ENCODE measurements around the gene PPM1H. TPM values are rescaled to one million over a fixed set of nuclear protein-coding genes. Genes with fewer than 3 reads are reported as not detected.

Gene PPM1H
- total and polyA plus RNA-seq, 4 donors, result 2.3 to 7.2 (median 4.1) TPM

- WGBS, result 65% methylated on average over 4 of the region's 4 CpGs
- no peak for TF ChIP-seq RAD21 (IDR thresholded peaks at IDR 0.05)
- no peak for TF ChIP-seq TAF1 (conservative IDR thresholded peaks at IDR 0.05)
- TF ChIP-seq NR2F2 (IDR thresholded peaks at IDR 0.05), result no peak
- no peak for TF ChIP-seq FOXA2 (IDR thresholded peaks at IDR 0.05)
- TF ChIP-seq FOXA1 (IDR thresholded peaks at IDR 0.05), result no peak
- TF ChIP-seq, protein P1, sequence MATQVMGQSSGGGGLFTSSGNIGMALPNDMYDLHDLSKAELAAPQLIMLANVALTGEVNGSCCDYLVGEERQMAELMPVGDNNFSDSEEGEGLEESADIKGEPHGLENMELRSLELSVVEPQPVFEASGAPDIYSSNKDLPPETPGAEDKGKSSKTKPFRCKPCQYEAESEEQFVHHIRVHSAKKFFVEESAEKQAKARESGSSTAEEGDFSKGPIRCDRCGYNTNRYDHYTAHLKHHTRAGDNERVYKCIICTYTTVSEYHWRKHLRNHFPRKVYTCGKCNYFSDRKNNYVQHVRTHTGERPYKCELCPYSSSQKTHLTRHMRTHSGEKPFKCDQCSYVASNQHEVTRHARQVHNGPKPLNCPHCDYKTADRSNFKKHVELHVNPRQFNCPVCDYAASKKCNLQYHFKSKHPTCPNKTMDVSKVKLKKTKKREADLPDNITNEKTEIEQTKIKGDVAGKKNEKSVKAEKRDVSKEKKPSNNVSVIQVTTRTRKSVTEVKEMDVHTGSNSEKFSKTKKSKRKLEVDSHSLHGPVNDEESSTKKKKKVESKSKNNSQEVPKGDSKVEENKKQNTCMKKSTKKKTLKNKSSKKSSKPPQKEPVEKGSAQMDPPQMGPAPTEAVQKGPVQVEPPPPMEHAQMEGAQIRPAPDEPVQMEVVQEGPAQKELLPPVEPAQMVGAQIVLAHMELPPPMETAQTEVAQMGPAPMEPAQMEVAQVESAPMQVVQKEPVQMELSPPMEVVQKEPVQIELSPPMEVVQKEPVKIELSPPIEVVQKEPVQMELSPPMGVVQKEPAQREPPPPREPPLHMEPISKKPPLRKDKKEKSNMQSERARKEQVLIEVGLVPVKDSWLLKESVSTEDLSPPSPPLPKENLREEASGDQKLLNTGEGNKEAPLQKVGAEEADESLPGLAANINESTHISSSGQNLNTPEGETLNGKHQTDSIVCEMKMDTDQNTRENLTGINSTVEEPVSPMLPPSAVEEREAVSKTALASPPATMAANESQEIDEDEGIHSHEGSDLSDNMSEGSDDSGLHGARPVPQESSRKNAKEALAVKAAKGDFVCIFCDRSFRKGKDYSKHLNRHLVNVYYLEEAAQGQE (IDR thresholded peaks at IDR 0.05), result no peak
- no peak for TF ChIP-seq EGR1 (IDR thresholded peaks at IDR 0.05; ENCODE audit: low read depth in 2 of 2)
- TF ChIP-seq YY1 (IDR thresholded peaks at IDR 0.05), result no peak
- TF ChIP-seq, protein P2, sequence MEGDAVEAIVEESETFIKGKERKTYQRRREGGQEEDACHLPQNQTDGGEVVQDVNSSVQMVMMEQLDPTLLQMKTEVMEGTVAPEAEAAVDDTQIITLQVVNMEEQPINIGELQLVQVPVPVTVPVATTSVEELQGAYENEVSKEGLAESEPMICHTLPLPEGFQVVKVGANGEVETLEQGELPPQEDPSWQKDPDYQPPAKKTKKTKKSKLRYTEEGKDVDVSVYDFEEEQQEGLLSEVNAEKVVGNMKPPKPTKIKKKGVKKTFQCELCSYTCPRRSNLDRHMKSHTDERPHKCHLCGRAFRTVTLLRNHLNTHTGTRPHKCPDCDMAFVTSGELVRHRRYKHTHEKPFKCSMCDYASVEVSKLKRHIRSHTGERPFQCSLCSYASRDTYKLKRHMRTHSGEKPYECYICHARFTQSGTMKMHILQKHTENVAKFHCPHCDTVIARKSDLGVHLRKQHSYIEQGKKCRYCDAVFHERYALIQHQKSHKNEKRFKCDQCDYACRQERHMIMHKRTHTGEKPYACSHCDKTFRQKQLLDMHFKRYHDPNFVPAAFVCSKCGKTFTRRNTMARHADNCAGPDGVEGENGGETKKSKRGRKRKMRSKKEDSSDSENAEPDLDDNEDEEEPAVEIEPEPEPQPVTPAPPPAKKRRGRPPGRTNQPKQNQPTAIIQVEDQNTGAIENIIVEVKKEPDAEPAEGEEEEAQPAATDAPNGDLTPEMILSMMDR (IDR thresholded peaks at IDR 0.05; ENCODE audit: low read depth, low read length, missing input control), result no peak
- no peak for TF ChIP-seq RXRA (IDR thresholded peaks at IDR 0.05)
- TF ChIP-seq JUND (IDR thresholded peaks at IDR 0.05), result no peak
- TF ChIP-seq HNF4A (conservative IDR thresholded peaks at IDR 0.05), result no peak
- no peak for TF ChIP-seq HNF4G (IDR thresholded peaks at IDR 0.05)
- TF ChIP-seq, protein P3, sequence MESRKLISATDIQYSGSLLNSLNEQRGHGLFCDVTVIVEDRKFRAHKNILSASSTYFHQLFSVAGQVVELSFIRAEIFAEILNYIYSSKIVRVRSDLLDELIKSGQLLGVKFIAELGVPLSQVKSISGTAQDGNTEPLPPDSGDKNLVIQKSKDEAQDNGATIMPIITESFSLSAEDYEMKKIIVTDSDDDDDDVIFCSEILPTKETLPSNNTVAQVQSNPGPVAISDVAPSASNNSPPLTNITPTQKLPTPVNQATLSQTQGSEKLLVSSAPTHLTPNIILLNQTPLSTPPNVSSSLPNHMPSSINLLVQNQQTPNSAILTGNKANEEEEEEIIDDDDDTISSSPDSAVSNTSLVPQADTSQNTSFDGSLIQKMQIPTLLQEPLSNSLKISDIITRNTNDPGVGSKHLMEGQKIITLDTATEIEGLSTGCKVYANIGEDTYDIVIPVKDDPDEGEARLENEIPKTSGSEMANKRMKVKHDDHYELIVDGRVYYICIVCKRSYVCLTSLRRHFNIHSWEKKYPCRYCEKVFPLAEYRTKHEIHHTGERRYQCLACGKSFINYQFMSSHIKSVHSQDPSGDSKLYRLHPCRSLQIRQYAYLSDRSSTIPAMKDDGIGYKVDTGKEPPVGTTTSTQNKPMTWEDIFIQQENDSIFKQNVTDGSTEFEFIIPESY (IDR thresholded peaks at IDR 0.05), result no peak
- TF ChIP-seq SP1 (IDR thresholded peaks at IDR 0.05), result no peak
- TF ChIP-seq, protein P4, sequence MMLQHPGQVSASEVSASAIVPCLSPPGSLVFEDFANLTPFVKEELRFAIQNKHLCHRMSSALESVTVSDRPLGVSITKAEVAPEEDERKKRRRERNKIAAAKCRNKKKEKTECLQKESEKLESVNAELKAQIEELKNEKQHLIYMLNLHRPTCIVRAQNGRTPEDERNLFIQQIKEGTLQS (IDR thresholded peaks at IDR 0.05), result no peak
- TF ChIP-seq, protein P5, sequence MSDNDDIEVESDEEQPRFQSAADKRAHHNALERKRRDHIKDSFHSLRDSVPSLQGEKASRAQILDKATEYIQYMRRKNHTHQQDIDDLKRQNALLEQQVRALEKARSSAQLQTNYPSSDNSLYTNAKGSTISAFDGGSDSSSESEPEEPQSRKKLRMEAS (IDR thresholded peaks at IDR 0.05), result no peak
- no peak for TF ChIP-seq GABPA (IDR thresholded peaks at IDR 0.05 in 1 of 2, conservative IDR thresholded peaks at IDR 0.05 in 1 of 2)
- Histone ChIP-seq H3K27me3 (ENCODE audit: control insufficient read depth in 4 of 4, insufficient read depth in 4 of 4, low read length in 3 of 4) (no peaks in the 10 kb centered on the region), H3K36me3 (ENCODE audit: control insufficient read depth in 4 of 4, insufficient read depth in 3 of 4, low read depth in 1 of 4, low read length in 3 of 4) (no peaks in the 10 kb centered on the region), H3K9ac (ENCODE audit: low read depth in 1 of 2, low read length in 2 of 2) (no peak overlapping the region), H3K4me1 (ENCODE audit: control insufficient read depth in 4 of 4, insufficient read depth in 4 of 4, low read length in 3 of 4) (peaks cover 0 to 2% (median 0%) of the 10 kb centered on the region in 4 donors), H3K9me3 (ENCODE audit: control insufficient read depth in 4 of 4, low read length in 3 of 4) (no peaks in the 10 kb centered on the region), H3K27ac (ENCODE audit: low read depth in 1 of 2, low read length in 2 of 2) (no peak overlapping the region), H3K4me3 (ENCODE audit: low read depth in 1 of 3, low read length in 3 of 3) (no peak overlapping the region)
- DNase-seq (ENCODE audit: low spot score), result no peak
These were observed 69.0 kb downstream of the PPM1H start for GRCh38 chr12:62865937-62866336.

All from liver (tissue), 9 donors.